ENCODE data around the gene KITLG.
"Not testable (repeated sequence)": the region's sequence is repeated elsewhere in the genome, so short reads cannot be mapped to it uniquely, and the experiment has no call there.

KITLG gene

DNA sequence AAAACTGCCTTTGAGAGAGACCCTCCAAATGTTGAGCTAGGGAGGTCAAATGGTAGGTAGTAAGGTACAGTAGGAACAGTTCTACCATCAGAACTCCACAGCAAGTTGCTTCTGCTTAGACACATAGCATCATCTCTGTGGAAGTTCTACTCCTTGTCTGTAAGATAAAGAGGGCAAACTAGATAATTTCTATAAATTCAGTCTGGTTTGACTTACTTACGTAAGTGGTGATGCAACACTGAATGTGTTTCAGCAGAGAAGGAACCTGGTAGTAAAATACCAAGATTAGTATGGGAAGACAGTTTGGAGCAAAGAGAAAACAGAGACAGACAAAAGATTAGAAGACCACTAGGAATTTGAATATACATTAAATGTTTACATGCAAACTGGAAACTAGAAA is 42.0 kb downstream of the KITLG start:
- DNase-seq: no peak

- DNase-seq: no peak
Observed at GRCh38 chr12:88530868-88531267, 49.4 kb downstream of the KITLG start.

DNA sequence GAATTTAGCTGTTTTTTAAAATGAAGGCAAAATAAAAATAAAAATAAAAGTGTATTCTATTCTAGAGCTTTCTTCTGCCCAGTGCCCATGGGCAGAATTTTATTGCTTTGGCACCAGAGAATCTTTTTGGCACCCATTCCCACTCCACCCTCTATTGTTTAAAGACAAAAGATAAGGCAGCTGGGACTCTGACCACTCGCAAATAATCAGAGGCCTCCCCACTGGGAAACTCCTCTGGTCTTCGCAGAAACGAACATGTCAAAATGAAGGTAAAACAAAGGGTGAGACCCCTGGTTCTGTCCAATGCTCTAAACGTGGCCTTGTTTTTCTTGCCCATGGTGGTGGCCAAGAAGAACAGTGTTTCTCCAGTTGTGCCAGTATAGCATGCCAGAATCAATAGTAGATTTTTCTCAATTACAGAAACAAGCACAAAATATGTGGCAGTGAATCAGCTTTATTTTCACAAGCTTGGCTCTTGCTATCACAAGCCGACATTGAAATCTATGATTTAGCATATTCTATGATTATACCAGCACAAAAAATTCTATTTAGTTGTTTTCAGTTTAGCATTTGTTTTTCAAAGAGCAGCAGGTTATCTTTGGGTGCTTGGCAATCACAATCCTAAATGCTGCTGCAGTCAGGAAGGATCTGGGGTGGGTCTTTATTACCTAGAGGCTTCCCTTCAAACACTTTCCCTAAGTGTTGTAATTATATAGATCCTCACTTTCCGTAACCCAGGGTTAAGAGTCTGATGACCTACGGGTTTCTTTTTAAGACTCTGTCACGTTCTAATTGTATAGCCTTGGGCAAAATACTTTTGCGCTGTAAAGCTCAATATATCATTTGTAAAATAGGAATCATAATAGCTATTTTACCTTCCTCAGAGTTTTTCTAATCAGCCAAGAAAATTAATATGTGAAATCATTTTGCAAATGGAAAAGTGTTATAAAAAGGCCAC is 50.5 kb downstream of the KITLG start:
- no peak for DNase-seq

GRCh38 chr12:88522961-88523360 is 57.3 kb downstream of the KITLG start:
- DNase-seq: no peak

GRCh38 chr12:88520436-88520820 is 59.8 kb downstream of the KITLG start:
- no peak for DNase-seq

DNA sequence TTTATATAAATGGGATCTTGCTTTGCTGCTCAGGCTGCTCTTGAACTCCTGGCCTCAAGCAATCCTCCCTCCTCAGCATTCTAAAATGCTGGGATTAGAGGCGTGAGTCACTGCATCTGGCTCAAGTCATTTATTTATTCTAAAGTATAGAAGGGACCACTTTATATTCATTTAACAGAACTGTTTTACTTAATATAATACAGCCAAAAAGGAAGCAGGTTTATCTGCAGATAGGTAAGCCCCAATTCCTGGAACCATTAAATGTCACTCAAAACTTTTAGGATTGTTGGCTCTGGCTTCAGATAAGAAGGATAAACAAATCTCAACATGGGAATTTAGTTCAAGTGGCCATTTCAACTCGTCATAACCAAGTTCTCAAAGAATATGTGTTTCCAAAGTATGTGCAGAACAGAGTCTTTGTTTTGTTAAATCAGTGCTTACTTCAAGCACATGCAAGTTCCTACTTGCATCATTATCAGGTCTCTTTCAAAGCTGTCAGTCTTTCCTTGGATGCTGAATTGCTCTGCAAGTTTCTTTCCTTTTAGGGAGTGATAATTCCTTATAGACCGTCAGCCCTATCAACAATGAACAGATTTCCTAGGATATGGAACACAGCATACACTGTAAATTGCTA is 60.4 kb downstream of the KITLG start:
- no peak for DNase-seq

DNA sequence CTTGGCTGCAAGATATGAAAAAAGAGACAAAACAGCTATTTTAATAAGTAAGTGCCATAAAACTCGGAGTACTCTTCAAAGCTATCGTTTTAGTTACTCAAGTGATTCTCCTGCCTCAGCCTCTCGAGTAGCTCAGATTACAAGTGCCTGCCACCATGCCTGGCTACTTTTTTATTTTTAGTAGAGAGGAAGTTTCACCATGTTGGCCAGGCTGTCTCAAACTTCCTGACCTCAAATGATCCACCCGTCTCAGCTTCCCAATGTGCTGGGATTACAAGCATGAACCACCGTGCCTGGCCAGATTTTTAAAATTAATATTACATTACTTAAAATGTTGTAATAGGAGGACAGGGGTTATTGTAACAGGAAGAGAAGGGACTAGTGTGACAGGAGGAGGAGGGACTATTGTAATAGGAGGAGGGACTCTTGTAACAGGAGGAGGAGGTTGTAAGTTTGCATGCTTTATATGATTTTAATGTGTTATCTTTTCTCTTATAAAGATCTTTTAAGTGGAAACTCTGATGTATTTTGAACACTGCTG is 61.3 kb downstream of the KITLG start:
- no peak for DNase-seq

GRCh38 chr12:88516811-88517210 is 63.5 kb downstream of the KITLG start:
- no peak for DNase-seq

GRCh38 chr12:88510843-88511242 is 69.4 kb downstream of the KITLG start:
- DNase-seq: no peak

- DNase-seq: no peak
Observed at GRCh38 chr12:88509851-88510250, 70.4 kb downstream of the KITLG start.

GRCh38 chr12:88509347-88509746 is 70.9 kb downstream of the KITLG start:
- no peak for DNase-seq

- not testable (repeated sequence) for DNase-seq
Observed at GRCh38 chr12:88507851-88508250, 72.4 kb downstream of the KITLG start.

DNA sequence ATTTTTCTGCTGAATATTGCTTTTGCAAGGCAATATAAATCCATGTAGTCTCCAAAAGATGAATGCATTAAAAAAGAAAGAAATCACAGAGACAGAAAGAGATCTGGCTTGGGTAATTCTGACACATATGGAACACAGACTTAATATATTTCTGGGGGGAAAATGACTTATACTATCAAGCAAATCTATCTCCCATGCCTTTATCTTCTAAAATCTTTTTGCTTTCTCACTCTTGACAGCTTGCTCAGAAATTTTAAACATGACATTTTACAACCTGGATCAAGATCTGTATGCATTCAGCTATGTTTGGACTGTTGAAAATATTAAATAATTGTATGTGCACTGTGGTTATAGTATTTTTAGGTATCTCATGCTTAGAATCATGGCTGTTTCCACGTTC is 73.0 kb downstream of the KITLG start:
- DNase-seq: no peak

DNA sequence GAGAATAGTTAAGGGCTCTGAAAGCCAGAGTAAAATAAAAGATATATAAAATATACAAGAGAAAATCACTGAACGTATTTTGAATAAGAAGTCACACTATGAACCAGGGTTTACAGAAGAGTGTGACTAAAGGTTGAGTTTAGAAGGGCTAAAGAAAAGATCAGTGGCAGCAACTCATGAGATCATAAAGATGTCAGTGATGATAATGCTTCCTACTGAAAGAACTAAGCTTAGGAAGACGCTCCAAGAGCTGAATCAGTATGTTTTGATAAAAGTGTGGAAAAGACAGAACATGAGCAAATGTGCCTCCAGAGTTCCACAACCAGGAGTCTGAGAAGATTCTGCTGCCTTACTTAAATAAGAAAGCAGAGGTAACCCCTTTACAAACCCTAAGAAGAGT is 74.6 kb downstream of the KITLG start:
- DNase-seq: no peak

DNA sequence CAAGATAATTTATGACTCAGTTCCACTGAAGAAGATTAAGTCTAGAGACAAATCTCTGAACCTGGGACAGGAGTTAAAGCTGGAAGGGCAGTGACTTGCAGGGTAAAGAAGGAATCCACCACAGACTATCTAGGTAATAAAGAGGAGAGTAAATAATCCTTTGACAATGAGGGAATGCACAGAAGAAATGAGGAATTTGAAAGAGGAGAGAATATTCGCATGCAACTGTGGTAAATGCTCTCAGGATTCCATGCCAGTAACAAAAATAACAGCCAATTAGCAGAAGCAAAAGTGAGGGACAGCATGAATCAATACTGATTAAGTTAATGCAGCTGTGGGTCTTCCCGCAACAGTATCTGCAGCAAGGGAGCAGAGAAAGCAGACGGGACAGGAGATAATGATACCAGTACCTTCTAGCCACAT is 77.0 kb downstream of the KITLG start:
- no peak for DNase-seq

GRCh38 chr12:88501972-88502938 is 78.0 kb downstream of the KITLG start:
- DNase-seq: no peak

- DNase-seq: no peak
Observed at GRCh38 chr12:88496891-88497371, 83.3 kb downstream of the KITLG start.

DNA sequence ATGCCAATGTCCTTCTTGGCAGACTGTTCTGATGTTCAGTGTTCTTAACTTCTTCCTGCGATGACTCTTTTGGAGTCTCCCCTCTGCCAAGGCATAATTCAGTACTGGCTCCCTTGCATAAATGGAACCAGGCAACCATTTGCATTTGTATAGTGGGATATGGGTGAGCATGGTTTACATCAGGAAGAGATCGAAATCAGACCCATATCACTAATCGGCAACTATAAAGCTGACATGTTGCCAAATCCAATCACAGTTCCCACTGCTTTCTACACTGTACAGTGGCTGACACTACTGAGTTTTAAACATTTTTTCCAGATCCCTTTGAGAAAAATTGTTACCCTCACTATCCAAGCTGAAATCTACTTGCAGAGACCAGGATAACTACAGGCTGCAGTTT is 83.8 kb downstream of the KITLG start:
- no peak for DNase-seq

DNA sequence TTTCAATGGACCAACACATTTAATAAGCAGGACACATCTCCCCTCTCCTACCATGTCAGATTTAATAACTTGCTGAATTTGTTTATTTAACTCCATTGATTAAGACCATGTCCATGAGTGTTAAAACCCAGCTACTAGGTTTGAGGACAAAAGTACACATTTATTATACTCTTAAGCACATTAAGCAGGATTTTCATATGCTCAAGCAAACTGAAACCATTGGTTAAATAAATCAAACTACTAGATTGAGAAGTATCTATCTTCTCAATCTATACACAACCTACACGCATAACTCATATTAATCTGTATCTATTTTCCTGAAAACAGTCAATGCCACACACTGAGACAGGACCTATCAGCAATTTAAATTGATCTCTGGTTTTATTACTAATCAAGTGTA is 85.2 kb downstream of the KITLG start:
- no peak for DNase-seq

- DNase-seq: no peak
Observed at GRCh38 chr12:88494520-88494919, 85.8 kb downstream of the KITLG start.

GRCh38 chr12:88493636-88494035 is 86.6 kb downstream of the KITLG start:
- no peak for DNase-seq

- DNase-seq: no peak
Observed at GRCh38 chr12:88490425-88490824, 89.8 kb downstream of the KITLG start.

DNA sequence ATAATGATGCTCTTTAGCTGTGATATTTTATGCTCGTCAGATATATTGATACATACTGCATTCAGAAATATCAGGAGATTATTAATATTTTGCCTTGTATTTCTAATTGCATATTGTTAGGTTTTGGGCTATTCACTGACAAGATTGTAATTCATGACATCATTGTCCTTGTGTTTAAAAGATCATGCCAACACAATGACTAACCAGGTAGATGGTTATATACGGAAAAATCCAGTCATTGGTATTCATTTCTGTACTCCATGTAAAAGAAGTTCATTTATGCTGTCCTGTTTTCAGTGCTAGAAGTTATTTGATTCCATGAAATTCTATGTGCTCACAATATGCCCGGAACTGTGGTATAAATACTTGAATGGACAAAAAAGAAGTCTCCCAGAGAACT is 107.5 kb downstream of the KITLG start:
- no peak for DNase-seq

Data from activated CD4-positive, alpha-beta T cell treated with anti-CD3 and anti-CD28 coated beads, Interleukin-2, Interleukin-6, amounts not matched to agents 100 ng/mL and 50 ng/mL, durations not matched to agents 16 hours and 8 hours (primary cell).